HG02759 (cell line): ENCODE results near the gene RC3H2.
"Not testable (repeated sequence)": the region's sequence is repeated elsewhere in the genome, so short reads cannot be mapped to it uniquely, and the experiment has no call there.

Experiments used
- ATAC-seq: cut with Tn5 transposase; IDR thresholded peaks from one replicate; pipeline ENCODE4 v1.9.1; 2021; ENCODE audit warnings: mild to moderate bottlenecking, moderate library complexity; ENCODE audit not compliant: unreplicated experiment

The RC3H2 gene

DNA sequence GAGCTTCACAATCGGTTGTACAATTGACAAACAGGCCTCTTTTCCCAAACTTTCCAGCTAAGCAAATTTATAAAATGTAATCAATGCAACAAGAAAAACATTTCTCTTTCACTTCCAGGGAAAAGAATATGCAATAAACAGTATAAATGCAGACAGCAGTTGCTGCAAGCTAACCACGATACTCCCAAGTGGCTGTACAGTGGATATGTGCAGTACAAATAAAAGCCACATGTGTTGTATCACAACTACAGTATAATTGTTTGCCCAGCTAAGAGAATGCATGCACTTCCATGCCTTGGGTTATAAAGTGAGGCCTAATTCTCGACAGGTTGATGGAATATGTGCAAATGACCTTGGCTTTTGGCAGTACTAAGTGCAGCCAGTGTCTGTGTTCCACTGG, 60.0 kb downstream of the RC3H2 start:
- no peak for ATAC-seq

DNA sequence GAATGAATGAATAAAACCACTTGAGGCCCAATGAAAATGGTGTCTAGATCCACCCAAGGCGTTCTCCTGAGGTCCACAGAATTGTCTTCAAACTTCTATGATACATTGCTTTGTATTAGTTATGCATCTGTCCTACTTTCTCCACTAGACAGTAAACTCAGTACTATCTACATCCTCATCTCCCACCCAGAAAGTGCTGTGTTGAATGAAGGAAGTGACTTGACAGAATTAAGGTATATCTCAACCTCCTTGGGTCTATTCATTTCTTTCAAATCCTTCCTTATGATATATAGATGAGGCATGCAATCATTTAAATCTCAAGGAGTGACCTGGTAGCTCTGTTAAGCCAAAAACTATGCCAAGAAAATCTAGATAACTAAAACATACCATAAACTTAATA, 61.0 kb downstream of the RC3H2 start:
- ATAC-seq = no peak

DNA sequence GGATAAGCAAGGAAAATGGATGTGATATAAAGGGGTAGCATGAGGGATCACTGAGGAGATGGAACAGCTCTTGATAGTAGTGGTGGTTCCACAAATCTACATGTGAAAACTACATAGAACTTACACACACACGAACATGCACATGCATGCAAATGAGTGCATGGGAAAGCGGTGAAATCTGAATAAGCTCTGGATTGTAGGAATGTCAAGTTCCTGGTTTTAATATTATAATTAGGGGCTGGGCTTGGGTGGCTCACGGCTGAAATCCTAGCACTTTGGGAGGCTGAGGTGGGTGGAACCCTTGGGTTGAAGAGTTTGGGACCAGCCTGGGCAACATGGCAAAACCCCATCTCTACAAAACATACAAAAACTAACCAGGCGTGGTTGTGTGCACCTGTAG, 63.7 kb downstream of the RC3H2 start:
- ATAC-seq = no peak

DNA sequence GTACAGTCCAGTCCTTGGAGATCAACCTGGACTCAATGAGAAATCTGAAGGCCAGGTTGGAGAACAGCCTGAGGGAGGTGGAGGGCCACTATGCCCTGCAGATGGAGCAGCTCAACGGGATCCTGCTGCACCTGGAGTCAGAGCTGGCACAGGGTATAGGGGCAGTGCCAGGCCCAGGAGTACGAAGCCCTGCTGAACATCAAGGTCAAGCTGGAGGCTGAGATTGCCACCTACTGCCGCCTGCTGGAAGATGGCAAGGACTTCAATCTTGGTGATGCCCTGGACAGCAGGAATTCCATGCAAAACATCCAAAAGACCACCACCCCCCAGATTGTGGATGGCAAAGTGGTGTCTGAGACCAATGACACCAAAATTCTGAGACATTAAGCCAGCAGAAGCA, 66.7 kb downstream of the RC3H2 start:
- ATAC-seq = not testable (repeated sequence)

DNA sequence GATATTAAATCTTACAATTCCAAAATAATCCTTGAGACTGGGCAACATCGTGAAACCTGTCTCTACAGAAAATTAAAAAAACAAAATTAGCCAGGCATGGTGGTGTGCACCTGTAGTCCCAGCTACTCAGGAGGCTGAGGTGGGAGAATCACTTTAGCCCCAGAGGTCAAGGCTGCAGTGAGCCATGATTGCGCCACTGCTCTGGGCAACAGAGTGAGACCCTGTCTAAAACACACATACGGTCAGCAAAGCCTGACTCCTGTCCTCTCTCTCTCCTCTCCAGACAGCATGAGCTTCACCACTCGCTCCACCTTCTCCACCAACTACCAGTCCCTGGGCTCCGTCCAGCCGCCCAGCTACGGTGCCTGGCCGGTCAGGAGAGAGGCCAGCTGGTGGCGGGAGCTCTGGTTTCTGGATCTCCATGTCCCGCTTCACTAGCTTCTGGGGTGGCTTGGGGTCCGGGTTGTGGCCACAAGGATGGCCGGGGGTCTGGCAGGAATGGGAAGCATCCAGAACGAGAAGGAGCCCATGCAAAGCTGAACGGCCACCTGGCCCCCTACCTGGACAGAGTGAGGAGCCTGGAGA, 67.8 kb downstream of the RC3H2 start:
- no peak for ATAC-seq

DNA sequence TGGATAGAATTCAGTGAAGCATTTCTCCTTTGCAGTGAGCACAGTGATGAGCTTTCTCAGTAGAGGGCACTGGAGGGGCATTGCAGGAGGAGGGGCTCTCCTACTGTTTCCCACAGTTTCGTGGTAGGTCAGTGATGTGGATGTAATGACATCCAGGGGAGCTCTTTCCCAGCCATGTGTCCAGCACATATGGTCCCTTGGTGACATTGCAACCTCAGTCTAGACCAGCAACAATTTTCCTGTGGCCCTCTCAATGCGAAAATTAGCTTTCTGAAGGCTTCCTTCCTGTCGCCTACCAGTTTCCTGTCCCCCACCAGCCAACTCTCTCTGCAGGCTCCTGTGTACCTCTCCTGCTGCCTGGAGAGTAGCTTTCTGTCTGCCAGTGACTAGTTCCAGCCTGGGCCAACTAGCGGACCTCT, 69.8 kb downstream of the RC3H2 start:
- ATAC-seq = no peak

DNA sequence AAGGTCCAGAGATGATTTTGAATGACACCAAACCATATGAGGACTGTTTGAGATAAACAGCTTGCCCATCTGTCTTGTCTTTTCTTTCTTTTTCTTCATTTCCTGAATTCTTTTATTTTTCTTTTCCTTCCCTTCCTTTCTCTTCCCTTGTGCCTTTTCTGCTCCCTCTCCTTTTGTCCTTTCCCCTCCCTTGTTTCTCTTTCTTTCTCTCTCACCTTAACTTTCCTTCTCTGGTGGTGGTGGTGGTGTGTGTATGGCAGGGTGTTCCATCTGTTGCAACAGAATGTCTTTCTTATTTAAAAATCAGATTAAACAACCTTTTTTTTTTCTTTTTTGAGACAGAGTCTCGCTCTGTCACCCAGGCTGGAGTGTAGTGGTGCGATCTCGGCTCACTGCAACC, 73.0 kb downstream of the RC3H2 start:
- no peak for ATAC-seq

DNA sequence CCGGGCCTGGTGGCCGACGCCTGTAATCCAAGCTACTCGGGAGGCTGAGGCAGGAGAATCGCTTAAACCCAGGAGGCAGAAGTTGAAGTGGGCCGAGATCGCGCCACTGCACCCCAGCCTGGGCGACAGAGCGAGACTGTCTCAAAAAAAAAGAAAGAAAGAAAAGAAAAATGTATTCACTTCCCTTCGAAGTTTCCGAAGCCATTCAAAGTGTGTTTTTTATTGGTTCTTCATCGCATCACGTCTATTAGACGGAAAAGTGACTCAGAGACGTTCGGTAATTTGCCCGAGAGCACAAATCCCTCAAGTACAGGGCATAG, 76.2 kb downstream of the RC3H2 start:
- not testable (repeated sequence) for ATAC-seq

DNA sequence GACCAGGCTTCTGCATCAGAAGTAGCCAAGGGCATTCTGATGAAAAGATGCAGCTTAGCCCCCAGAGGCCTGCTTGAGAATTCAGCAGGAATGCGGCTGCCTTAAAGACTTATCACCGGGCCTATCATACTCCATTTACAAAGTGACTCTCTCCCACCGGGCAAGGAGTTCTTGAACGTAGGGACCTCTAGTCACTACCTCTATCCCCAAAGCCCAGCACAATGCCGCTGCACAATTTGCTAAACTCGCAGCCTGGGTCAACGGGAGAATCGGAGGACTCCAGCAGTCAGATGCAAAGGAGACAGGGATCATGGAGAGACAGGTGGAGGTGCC, 77.4 kb downstream of the RC3H2 start:
- peak; percentile 24 for ATAC-seq

DNA sequence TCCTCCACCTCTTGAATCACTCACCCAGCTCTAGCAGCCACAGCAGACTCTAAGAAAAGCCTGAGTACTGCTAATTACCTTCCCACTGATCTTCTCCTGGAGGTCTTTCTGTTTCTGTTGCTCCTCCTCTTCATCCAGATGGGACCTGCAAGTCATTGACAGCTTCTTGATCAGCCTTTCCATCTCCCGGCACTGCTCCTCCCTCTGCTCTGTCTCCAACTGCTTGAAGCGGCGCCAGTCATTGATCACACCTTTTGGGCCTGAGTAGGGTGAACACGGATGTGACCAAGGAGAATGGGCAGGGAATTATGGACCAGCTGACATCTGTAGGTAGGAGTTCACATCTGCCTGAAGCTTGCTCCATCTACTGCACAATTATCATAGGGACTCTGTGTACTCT, 82.2 kb downstream of the RC3H2 start:
- ATAC-seq = no peak

DNA sequence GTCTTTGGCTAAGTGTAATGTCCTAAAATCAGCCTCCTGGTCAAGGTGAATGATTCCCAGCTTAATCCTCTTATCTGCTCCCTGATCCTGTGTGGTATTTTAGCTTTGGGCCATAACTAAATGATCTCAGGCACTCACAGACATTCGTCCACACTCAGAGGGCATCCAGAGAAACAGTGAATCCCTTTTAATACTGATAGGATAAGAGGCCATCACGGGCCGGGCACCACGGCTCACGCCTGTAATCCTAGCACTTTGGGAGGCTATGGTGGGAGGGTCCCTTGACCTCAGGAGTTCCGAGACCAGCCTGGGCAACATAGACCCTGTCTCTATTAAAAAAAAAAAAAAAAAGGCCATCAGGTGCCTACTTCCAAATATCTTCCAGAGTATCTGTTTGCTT, 83.1 kb downstream of the RC3H2 start:
- ATAC-seq = no peak

DNA sequence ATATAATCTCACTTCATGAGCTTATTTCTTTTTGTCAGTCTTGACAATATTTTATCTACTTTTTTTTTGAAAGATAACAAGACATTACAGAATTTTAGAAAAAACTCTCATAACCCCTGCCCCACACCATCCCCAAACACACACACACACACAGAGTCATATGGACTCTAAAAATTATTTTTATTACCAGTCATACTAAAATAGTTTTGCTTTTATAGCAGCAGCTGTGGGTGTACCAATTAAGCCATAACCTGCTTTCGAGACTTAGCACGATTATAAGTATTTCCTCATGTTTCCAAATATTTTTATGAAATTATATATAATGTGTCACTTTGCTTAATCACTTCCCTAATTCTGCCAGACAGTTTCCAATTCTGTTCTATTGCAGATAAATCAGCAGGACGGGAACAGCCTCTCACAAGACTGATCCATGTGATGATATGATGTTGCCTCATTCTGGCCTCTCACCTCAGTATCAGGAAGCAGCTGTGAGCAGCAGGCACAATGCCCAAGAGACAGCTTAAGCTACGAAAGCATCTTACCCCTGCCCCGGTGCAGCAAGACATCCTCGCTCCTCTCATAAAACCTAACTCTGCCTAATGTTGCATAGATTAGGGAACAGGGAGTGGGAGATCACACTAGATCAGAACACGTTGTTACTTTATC, 83.7 kb downstream of the RC3H2 start:
- ATAC-seq = no peak

DNA sequence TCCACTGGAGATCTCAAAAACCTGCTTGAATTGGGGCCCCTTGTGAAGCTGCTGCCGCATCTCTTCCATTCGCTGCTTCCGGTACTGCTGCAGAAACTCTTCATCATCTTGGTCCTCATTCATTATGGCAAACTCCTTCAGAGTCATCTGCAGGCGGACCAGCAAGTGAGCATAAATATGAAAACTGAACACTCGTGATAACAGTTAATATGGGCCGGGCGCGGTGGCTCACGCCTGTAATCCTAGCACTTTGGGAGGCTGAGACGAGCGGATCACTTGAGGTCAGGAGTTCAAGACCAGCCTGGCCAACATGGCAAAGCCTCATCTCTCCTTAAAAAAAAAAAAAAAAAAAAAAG, 84.7 kb downstream of the RC3H2 start:
- no peak for ATAC-seq

DNA sequence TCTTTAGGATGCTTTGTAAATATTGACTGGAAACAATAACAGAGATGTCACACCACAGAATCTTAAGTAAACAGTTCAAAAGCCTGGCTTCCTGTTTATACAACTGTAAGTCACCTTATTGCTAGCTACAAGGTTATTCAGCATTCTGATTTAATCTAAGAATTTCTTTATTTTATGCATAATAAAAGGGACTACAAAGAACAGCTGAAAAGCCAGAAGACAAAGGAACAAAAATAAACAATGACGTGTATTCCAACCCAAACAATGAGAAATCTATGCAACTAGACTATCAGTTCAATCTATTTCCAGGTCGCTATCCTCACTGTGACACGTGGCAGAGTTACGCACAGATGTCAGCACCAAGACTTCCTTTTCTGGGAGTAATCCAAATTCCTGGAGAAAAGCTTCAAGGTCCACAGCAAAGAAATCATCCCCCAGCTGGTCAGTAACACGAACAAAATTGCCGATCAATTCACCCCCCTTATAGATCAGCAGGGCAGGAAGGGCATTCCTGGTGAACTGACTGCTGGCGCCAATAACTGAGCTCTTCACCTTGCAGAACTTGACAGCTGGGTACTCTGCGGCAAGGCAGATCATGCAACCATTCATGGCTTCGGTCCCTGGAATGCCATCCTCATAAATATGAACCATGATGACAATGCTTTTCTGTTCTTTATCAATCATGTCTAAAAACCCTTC, 85.2 kb downstream of the RC3H2 start:
- ATAC-seq = no peak

DNA sequence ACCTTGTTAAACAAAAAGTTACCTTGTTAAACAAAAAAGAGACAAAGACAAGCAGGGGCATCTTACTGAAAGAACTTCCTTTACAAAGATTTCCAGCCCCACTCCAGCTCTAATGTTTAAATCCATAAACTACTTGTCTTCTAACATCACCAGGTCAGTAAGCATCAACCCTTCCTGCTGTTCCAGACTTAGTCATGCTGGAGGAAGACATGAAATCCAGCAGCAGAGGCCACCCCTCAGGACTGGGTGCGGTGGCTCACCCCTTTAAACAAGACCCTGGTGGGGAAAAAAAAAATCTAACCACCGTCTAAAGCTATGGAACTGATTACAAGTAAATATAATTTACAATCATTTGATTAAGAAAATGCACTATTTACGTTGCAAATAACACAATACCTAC, 85.8 kb downstream of the RC3H2 start:
- ATAC-seq = no peak

DNA sequence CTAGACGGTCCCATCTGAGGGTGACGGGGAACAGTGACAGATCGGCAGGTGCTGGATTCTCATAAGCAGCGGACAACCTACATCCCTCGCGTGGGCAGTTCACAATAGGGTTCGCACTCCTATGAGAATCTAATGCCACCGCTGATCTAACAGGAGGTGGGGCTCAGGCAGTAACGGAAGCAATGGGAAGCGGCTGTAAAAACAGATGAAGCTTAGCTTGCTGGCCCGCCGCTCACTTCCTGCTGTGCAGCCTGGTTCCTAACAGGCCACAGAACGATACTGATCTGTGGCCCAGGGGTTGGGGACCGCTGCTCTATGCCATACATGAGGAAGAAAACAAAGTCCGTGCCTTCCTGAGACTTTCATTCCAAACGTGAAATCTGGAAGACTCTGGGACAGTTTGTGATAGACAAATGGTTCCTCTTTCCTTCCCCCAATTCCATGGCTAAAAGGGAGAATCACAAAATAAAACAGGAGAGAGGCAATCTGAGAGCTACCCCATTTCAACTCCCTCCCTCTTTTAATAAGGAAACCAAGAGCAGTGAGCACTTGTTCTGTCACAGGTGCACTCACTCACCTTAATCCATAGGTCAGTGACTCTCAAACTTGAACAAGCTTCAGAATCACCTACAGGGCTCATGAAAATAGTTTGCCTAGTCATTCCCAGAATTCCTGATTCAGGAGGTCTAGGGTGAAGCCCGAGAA, 88.8 kb downstream of the RC3H2 start:
- ATAC-seq = no peak

DNA sequence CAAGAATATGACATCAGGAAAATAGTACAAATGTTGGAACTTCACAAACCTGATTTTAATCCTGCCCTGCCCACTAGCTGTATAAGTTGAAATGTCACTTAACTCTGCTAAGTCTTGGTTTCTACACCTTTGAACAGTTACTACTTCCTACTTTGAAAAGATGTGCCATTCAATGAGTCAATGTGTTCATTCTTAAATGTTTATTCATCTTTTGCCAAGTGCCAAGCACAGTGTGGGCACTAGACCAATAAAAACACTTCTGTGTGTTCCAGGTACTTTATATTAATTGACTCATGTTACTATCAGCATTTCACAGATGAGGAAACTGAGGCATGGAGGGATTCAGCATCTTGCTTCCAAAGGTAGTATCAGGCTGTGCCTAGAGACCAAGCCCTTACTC, 89.6 kb downstream of the RC3H2 start:
- ATAC-seq = no peak

DNA sequence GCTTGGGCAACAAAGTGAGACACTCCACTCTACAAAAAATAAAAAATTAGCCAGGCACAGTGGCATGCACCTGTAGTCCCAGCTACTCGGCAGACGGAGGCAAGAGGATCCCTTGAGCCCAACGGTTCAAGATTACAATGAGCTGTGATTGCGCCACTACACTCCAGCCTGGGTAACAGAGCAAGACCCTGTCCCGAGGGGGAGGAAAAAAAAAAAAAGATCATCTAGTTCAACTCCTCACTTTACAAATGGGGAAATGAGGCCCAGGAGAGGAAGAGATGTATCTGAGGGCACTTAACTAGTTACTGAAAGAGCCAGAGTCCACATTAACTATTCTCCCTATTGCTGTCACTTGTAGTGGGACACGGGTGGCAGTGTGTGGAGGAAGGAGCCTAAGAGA, 90.6 kb downstream of the RC3H2 start:
- no peak for ATAC-seq

DNA sequence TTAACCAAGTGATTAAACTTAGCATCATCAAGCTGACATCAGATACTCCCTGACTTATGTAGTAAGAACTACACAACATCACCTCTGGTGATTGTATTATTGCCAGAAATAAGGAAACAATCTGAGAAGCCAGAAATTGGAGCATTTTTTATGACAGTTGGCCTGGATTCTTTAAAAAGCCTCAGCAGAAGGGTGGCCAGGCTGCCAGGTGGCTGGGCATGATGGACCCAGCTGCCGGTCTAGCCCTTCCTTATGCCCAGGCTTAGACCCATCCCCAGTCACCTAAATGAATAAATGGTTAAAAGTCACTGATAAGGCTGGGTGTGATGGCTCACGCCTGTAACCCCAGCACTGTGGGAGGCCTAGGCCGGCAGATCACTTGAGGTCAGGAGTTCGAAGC, 92.4 kb downstream of the RC3H2 start:
- no peak for ATAC-seq

DNA sequence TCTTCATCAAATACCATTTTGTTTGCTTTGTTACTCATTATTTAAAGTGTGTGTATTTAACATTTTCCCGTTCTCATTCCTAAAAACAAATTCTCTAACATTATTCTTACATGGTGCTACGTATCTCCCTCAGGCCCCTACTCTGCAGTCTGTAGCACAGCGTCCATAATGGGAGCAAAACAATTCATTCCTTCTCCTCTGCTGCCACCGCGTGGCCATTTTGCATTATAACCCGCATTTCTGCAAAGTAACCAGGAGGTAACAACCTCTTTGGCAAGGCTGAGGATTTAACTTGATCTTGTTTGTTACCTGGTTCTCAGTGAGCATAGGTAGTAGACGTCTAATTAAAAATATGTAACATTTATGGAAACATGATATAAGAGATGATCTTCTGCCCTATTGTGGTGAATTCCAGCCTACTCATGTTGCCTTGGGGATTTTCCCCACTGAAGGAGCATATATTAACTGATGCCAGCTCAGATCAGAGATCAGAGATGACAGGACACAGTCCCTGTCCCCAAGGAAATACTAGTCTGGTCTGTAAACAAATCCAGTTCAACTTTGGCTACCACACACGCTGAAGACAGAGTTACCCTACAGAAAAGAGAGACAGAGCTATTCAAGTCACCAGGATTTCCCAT, 94.7 kb downstream of the RC3H2 start:
- peak; percentile 81 for ATAC-seq

DNA sequence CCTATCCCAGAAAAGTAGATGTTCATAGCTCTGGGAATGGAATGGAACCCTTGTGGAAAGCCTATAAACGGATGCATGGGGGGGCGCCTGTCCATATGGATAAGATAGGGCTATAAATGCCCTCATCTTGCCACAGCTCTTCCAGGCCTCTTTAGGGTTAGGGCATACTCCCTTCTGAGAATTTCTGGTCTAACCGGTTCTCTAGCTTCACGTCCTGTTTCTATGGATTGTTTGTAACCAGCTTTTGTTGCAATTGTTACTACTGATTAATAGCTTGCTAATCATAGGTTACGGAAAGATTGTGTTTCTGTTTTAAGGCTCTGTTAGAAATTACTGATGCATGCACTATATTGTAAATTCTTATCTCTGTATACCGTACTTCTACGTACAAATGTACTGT, 95.9 kb downstream of the RC3H2 start:
- not testable (repeated sequence) for ATAC-seq

DNA sequence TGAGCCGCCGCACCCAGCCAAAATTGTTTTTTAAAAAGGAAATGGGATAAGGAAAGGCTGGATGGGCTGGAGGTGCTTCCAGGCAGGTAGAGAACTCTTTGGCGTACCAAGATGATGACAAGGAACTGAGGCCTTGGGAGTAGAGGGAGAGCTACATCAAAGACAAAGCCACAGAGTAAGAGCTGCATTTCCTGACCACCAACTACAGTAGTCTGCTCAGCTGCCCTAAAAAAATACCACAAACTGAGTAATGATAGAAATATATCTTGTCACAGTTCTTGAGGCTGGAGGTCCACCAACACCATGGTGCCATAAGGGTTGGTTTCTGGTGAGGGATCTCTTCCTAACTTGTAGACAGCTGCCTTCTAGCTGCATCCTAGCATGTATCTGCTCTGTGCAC, 97.0 kb downstream of the RC3H2 start:
- ATAC-seq = no peak
